ENCODE data around the gene PRRT3. TPM values are rescaled to one million over a fixed set of nuclear protein-coding genes. Genes with fewer than 3 reads are reported as not detected.

The PRRT3 gene
- total RNA-seq, 2 experiments from 2014 or later, result 1.4 to 4.3 TPM

- H3K4me3 ChIP-seq (ENCODE audit: low read depth, low read length, poor library complexity, severe bottlenecking), result no peak overlapping the region
- CTCF ChIA-PET (ENCODE audit: unreplicated experiment), result no interaction called here
- no peak for TF ChIP-seq CTCF (conservative IDR thresholded peaks at IDR 0.05; ENCODE audit: low read length)
- no TSS peak for BruUV-seq (replicated peaks)
- no peaks in the 10 kb centered on the region for H4K20me1 ChIP-seq (ENCODE audit: insufficient read depth, low read length)
- no peaks in the 10 kb centered on the region for H3K79me2 ChIP-seq (ENCODE audit: insufficient read depth, low read depth, low read length)
- DNase-seq (ENCODE audit: low spot score), result no peak
- POLR2A ChIA-PET, result interaction anchor here (0.6 kb wide), 1 partner anchor 80 kb away, joined by 5 read pairs; no protein-coding TSS in a partner anchor
- no peak overlapping the region for H3K4me2 ChIP-seq (ENCODE audit: low read length)
- no peaks in the 10 kb centered on the region for H3K9me2 ChIP-seq (ENCODE audit: insufficient read depth, low read length)
- H3K4me1 ChIP-seq (ENCODE audit: insufficient read depth, low read length, poor library complexity, severe bottlenecking), result no peaks in the 10 kb centered on the region
- no peaks in the 10 kb centered on the region for H3K9me3 ChIP-seq (ENCODE audit: low read length)
- no peaks in the 10 kb centered on the region for H3K36me3 ChIP-seq (ENCODE audit: insufficient read depth, low read length)
- H2AFZ ChIP-seq (ENCODE audit: low read length), result no peak overlapping the region
- H3K27ac ChIP-seq (ENCODE audit: low read depth, low read length, poor library complexity, severe bottlenecking), result no peak overlapping the region
- intact Hi-C loops (cut with micrococcal nuclease; ENCODE audit: unreplicated experiment), result no loop called here
These were observed 38.2 kb downstream of the PRRT3 start for GRCh38 chr3:9914011-9914410.

- intact Hi-C loops (cut with micrococcal nuclease; ENCODE audit: unreplicated experiment), result no loop called here
- H3K4me3 ChIP-seq (ENCODE audit: low read depth, low read length, poor library complexity, severe bottlenecking), result no peak overlapping the region
- POLR2A ChIA-PET, result interaction anchor here (1.6 kb wide), 1 partner anchor 18 kb away, joined by 6 read pairs; no protein-coding TSS in a partner anchor
- H3K9me3 ChIP-seq (ENCODE audit: low read length), result no peaks in the 10 kb centered on the region
- H4K20me1 ChIP-seq (ENCODE audit: insufficient read depth, low read length), result no peaks in the 10 kb centered on the region
- H3K4me2 ChIP-seq (ENCODE audit: low read length), result no peak overlapping the region
- CTCF ChIA-PET (ENCODE audit: unreplicated experiment), result no interaction called here
- no peaks in the 10 kb centered on the region for H3K79me2 ChIP-seq (ENCODE audit: insufficient read depth, low read depth, low read length)
- no peak for TF ChIP-seq EZH2phosphoT487 (IDR thresholded peaks at IDR 0.05; ENCODE audit: borderline replicate concordance, low read depth, low read length)
- TF ChIP-seq CTCF (conservative IDR thresholded peaks at IDR 0.05; ENCODE audit: low read length), result no peak
- H2AFZ ChIP-seq (ENCODE audit: low read length), result no peak overlapping the region
- H3K4me1 ChIP-seq (ENCODE audit: insufficient read depth, low read length, poor library complexity, severe bottlenecking), result no peaks in the 10 kb centered on the region
- DNase-seq (ENCODE audit: low spot score), result no peak
- no peaks in the 10 kb centered on the region for H3K36me3 ChIP-seq (ENCODE audit: insufficient read depth, low read length)
- H3K27ac ChIP-seq (ENCODE audit: low read depth, low read length, poor library complexity, severe bottlenecking), result no peak overlapping the region
- no TSS peak for BruUV-seq (replicated peaks)
- no peaks in the 10 kb centered on the region for H3K9me2 ChIP-seq (ENCODE audit: insufficient read depth, low read length)
These were observed 38.6 kb downstream of the PRRT3 start for GRCh38 chr3:9913601-9914000.

GRCh38 chr3:9912294-9912935 is 39.8 kb downstream of the PRRT3 start:
- Histone ChIP-seq H3K9me3 (ENCODE audit: low read length) (no peaks in the 10 kb centered on the region), H3K9me2 (ENCODE audit: insufficient read depth, low read length) (no peaks in the 10 kb centered on the region), H4K20me1 (ENCODE audit: insufficient read depth, low read length) (no peaks in the 10 kb centered on the region), H3K4me2 (ENCODE audit: low read length) (no peak overlapping the region), H3K4me3 (ENCODE audit: low read depth, low read length, poor library complexity, severe bottlenecking) (no peak overlapping the region), H2AFZ (ENCODE audit: low read length) (no peak overlapping the region), H3K4me1 (ENCODE audit: insufficient read depth, low read length, poor library complexity, severe bottlenecking) (no peaks in the 10 kb centered on the region), H3K79me2 (ENCODE audit: insufficient read depth, low read depth, low read length) (no peaks in the 10 kb centered on the region), H3K27ac (ENCODE audit: low read depth, low read length, poor library complexity, severe bottlenecking) (no peak overlapping the region), H3K36me3 (ENCODE audit: insufficient read depth, low read length) (no peaks in the 10 kb centered on the region)
- DNase-seq (ENCODE audit: low spot score), result no peak
- POLR2A ChIA-PET, result interaction anchor here (1.2 to 1.6 kb wide), 2 partner anchors 19 kb away, joined by 5 to 6 read pairs; no protein-coding TSS in a partner anchor
- intact Hi-C loops (cut with micrococcal nuclease; ENCODE audit: unreplicated experiment), result no loop called here
- CTCF ChIA-PET (ENCODE audit: unreplicated experiment), result no interaction called here
- TF ChIP-seq EZH2phosphoT487 (IDR thresholded peaks at IDR 0.05; ENCODE audit: borderline replicate concordance, low read depth, low read length), result no peak
- no peak for TF ChIP-seq CTCF (conservative IDR thresholded peaks at IDR 0.05; ENCODE audit: low read length)
- no TSS peak for BruUV-seq (replicated peaks)

Measured in OCI-LY7 (cell line).